ENCODE measurements around the gene MACROD2. TPM values are rescaled to one million over a fixed set of nuclear protein-coding genes. Genes with fewer than 3 reads are reported as not detected.

The MACROD2 gene
- polyA plus RNA-seq, 1 donor (not counting 4 experiments of a cell fraction or from before 2014, with no cell fraction given): 0.71 TPM

DNA sequence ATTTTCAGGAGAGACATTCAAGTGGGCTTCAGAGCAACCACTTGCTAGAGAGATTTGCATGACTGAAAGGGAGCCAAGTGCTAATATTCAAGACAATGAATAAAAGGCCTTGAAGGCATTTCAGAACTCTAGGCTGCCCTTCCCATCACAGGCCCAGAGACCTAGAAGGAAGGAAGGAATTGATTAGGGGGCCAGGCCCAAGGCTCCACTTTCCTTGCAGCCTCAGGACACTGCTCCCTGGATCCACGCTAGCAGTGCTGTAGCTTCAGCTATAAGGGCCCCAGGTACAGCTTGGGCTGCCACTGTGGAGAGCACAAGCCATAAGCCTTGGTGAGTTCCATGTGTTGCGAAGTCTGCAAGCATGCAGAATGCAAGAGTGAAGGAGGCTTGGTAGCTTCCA lies 1074.0 kb downstream of the MACROD2 start:
- dilution Hi-C loops (cut with MboI; ENCODE audit: extremely low pct_ligation_motif_present, low sequenced_read_pairs): no loop called here
- Histone ChIP-seq H3K4me1 (ENCODE audit: control insufficient read depth, extremely low read depth, insufficient read depth, low read length) (no peaks in the 10 kb centered on the region), H3K4me2 (ENCODE audit: control insufficient read depth, extremely low read depth, insufficient read depth, low read depth, low read length) (no peak overlapping the region), H3K27me3 (ENCODE audit: control insufficient read depth, extremely low read depth, insufficient read depth, low read length) (no peaks in the 10 kb centered on the region), H4K20me1 (ENCODE audit: control insufficient read depth, extremely low read depth, insufficient read depth, low read length) (no peaks in the 10 kb centered on the region), H3K36me3 (ENCODE audit: control insufficient read depth in 2 of 2, extremely low read depth in 1 of 2, insufficient read depth in 2 of 2, low read length in 2 of 2) (no peaks in the 10 kb centered on the region), H3K9ac (ENCODE audit: control insufficient read depth, extremely low read depth, insufficient read depth, low read length) (no peak overlapping the region), H3K9me1 (ENCODE audit: control insufficient read depth, extremely low read depth, insufficient read depth, low read length) (no peaks in the 10 kb centered on the region), H3K9me3 (ENCODE audit: control insufficient read depth, low read depth, low read length) (no peaks in the 10 kb centered on the region), H3K27ac (ENCODE audit: control insufficient read depth, insufficient read depth, low read length) (no peak overlapping the region), H3K79me2 (ENCODE audit: control insufficient read depth, insufficient read depth, low read length) (no peaks in the 10 kb centered on the region), H2AFZ (ENCODE audit: control insufficient read depth, low read length) (no peak overlapping the region), H3K4me3 (ENCODE audit: control insufficient read depth in 2 of 3, extremely low read depth in 1 of 3, insufficient read depth in 2 of 3, low read depth in 1 of 3, low read length in 3 of 3) (no peak overlapping the region)
- TF ChIP-seq, protein P1, sequence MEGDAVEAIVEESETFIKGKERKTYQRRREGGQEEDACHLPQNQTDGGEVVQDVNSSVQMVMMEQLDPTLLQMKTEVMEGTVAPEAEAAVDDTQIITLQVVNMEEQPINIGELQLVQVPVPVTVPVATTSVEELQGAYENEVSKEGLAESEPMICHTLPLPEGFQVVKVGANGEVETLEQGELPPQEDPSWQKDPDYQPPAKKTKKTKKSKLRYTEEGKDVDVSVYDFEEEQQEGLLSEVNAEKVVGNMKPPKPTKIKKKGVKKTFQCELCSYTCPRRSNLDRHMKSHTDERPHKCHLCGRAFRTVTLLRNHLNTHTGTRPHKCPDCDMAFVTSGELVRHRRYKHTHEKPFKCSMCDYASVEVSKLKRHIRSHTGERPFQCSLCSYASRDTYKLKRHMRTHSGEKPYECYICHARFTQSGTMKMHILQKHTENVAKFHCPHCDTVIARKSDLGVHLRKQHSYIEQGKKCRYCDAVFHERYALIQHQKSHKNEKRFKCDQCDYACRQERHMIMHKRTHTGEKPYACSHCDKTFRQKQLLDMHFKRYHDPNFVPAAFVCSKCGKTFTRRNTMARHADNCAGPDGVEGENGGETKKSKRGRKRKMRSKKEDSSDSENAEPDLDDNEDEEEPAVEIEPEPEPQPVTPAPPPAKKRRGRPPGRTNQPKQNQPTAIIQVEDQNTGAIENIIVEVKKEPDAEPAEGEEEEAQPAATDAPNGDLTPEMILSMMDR (optimal IDR thresholded peaks at IDR 0.05 in 1 of 3, IDR thresholded peaks at IDR 0.05 in 1 of 3, conservative IDR thresholded peaks at IDR 0.05 in 1 of 3; ENCODE audit: extremely low read depth in 1 of 3, insufficient read depth in 2 of 3, low read length in 3 of 3): no peak
- TF ChIP-seq EZH2 (IDR thresholded peaks at IDR 0.05; ENCODE audit: low read length): no peak
- DNase-seq (ENCODE audit: low read depth, low spot score) (no peak), FAIRE-seq (no peak)

DNA sequence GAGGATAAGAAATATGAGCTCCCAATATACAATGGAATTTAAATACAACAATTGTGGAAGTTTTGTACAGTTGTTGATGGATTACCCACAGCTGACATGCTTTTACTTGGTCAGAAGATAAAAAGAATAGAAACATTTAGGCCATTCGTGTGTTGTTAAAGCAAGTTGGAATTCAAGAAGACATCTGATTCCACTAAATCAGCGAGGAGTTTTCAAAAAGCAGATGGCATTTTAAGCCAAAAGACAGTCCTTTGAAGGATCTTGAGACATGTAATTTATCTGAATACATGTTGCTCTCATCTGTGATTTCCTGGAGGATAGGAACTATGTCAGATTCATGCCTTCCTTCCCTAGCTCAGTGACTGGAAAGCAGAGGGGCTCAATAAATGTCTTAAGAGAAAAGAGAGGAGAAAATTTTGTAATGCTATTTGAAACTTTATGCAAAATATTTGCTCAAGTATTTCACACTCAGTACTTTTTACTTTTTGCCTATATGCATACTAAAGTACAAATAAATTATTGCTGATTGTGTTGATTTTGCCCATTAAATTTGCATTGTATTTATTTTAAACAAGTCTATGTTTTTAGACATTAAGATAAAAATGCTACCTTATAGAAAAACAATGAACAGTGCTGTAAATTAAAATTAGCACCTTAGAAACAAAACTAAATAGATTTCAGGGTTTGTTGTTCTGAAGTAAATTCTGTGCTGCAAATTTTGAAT lies 1075.9 kb downstream of the MACROD2 start:
- FAIRE-seq (no peak), DNase-seq (ENCODE audit: low read depth, low spot score) (no peak)
- dilution Hi-C loops (cut with MboI; ENCODE audit: extremely low pct_ligation_motif_present, low sequenced_read_pairs): no loop called here
- Histone ChIP-seq H2AFZ (ENCODE audit: control insufficient read depth, low read length) (no peak overlapping the region), H3K79me2 (ENCODE audit: control insufficient read depth, insufficient read depth, low read length) (no peaks in the 10 kb centered on the region), H3K9me3 (ENCODE audit: control insufficient read depth, low read depth, low read length) (no peaks in the 10 kb centered on the region), H3K4me2 (ENCODE audit: control insufficient read depth, extremely low read depth, insufficient read depth, low read depth, low read length) (no peak overlapping the region), H3K9ac (ENCODE audit: control insufficient read depth, extremely low read depth, insufficient read depth, low read length) (no peak overlapping the region), H3K4me3 (ENCODE audit: control insufficient read depth in 2 of 3, extremely low read depth in 1 of 3, insufficient read depth in 2 of 3, low read depth in 1 of 3, low read length in 3 of 3) (no peak overlapping the region), H3K36me3 (ENCODE audit: control insufficient read depth in 2 of 2, extremely low read depth in 1 of 2, insufficient read depth in 2 of 2, low read length in 2 of 2) (no peaks in the 10 kb centered on the region), H3K9me1 (ENCODE audit: control insufficient read depth, extremely low read depth, insufficient read depth, low read length) (no peaks in the 10 kb centered on the region), H3K4me1 (ENCODE audit: control insufficient read depth, extremely low read depth, insufficient read depth, low read length) (no peaks in the 10 kb centered on the region), H3K27ac (ENCODE audit: control insufficient read depth, insufficient read depth, low read length) (no peak overlapping the region), H3K27me3 (ENCODE audit: control insufficient read depth, extremely low read depth, insufficient read depth, low read length) (no peaks in the 10 kb centered on the region), H4K20me1 (ENCODE audit: control insufficient read depth, extremely low read depth, insufficient read depth, low read length) (no peaks in the 10 kb centered on the region)
- TF ChIP-seq, protein P1 (optimal IDR thresholded peaks at IDR 0.05 in 1 of 3, IDR thresholded peaks at IDR 0.05 in 1 of 3, conservative IDR thresholded peaks at IDR 0.05 in 1 of 3; ENCODE audit: extremely low read depth in 1 of 3, insufficient read depth in 2 of 3, low read length in 3 of 3): no peak
- TF ChIP-seq EZH2 (IDR thresholded peaks at IDR 0.05; ENCODE audit: low read length): no peak
